ENCODE data around the gene SETD5.

DNA sequence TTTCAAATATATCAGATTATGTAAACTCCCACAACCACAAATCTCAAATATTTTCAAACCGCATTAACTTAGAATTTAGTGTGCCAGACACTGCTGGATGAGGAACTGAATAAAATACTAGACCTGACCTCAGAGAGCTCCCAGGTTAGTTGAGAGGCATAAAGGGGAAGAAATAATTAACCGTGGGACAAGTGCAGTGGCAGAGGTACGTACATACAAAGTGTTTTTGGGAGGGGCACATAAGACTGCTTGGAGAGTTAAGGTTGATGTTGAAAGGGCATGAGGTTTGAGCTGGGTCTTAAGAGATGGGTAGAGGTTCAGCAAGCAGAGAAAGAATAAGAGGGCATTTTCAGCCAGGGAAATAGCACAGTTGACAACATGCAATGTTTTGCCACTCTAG is 17.4 kb upstream of the SETD5 start:
- TF ChIP-seq TOX (CRISPR knock-in tag; IDR thresholded peaks at IDR 0.05; ENCODE audit: borderline replicate concordance) (no peak), ZC3H10 (CRISPR knock-in tag; IDR thresholded peaks at IDR 0.05) (no peak), ISL1 (CRISPR knock-in tag; IDR thresholded peaks at IDR 0.05) (no peak), PATZ1 (CRISPR knock-in tag; IDR thresholded peaks at IDR 0.05; ENCODE audit: borderline replicate concordance) (no peak), CSRNP3 (CRISPR knock-in tag; IDR thresholded peaks at IDR 0.05) (no peak), OSR1 (CRISPR knock-in tag; IDR thresholded peaks at IDR 0.05) (no peak), ESRRG (CRISPR knock-in tag; IDR thresholded peaks at IDR 0.05) (no peak), ZFP3 (CRISPR knock-in tag; IDR thresholded peaks at IDR 0.05) (no peak)
- TF ChIP-seq, protein P1, sequence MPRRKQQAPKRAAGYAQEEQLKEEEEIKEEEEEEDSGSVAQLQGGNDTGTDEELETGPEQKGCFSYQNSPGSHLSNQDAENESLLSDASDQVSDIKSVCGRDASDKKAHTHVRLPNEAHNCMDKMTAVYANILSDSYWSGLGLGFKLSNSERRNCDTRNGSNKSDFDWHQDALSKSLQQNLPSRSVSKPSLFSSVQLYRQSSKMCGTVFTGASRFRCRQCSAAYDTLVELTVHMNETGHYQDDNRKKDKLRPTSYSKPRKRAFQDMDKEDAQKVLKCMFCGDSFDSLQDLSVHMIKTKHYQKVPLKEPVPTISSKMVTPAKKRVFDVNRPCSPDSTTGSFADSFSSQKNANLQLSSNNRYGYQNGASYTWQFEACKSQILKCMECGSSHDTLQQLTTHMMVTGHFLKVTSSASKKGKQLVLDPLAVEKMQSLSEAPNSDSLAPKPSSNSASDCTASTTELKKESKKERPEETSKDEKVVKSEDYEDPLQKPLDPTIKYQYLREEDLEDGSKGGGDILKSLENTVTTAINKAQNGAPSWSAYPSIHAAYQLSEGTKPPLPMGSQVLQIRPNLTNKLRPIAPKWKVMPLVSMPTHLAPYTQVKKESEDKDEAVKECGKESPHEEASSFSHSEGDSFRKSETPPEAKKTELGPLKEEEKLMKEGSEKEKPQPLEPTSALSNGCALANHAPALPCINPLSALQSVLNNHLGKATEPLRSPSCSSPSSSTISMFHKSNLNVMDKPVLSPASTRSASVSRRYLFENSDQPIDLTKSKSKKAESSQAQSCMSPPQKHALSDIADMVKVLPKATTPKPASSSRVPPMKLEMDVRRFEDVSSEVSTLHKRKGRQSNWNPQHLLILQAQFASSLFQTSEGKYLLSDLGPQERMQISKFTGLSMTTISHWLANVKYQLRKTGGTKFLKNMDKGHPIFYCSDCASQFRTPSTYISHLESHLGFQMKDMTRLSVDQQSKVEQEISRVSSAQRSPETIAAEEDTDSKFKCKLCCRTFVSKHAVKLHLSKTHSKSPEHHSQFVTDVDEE (CRISPR knock-in tag; IDR thresholded peaks at IDR 0.05), result no peak
- TF ChIP-seq, protein P2, sequence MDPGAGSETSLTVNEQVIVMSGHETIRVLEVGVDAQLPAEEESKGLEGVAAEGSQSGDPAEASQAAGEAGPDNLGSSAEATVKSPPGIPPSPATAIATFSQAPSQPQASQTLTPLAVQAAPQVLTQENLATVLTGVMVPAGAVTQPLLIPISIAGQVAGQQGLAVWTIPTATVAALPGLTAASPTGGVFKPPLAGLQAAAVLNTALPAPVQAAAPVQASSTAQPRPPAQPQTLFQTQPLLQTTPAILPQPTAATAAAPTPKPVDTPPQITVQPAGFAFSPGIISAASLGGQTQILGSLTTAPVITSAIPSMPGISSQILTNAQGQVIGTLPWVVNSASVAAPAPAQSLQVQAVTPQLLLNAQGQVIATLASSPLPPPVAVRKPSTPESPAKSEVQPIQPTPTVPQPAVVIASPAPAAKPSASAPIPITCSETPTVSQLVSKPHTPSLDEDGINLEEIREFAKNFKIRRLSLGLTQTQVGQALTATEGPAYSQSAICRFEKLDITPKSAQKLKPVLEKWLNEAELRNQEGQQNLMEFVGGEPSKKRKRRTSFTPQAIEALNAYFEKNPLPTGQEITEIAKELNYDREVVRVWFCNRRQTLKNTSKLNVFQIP (CRISPR knock-in tag; IDR thresholded peaks at IDR 0.05; ENCODE audit: borderline replicate concordance, low read depth), result no peak
